Measurements from ENCODE around the gene NRCAM. TPM values are rescaled to one million over a fixed set of nuclear protein-coding genes. Genes with fewer than 3 reads are reported as not detected.

NRCAM gene
- total and polyA plus RNA-seq, 10 of the 15 experiments (the other 5 are each of a cell fraction or from before 2014, with no cell fraction given): 0.30 to 2.0 (median 1.0) TPM

GRCh38 chr7:108109221-108109908, 346.9 kb downstream of the NRCAM start:
- intact Hi-C loops (cut with micrococcal nuclease; ENCODE audit: unreplicated experiment): loop anchor here (1.0 kb wide), 1 partner anchor 37 kb away; no protein-coding TSS in a partner anchor
- Histone ChIP-seq H3K27ac (ENCODE audit: control insufficient read depth, insufficient read depth) (no peak overlapping the region), H3K9ac (ENCODE audit: control insufficient read depth, insufficient read depth, low read length) (no peak overlapping the region), H3K9me3 (replicated peaks; ENCODE audit: control insufficient read depth, insufficient read depth, low read length) (no peaks in the 10 kb centered on the region), H3K4me3 (no peak overlapping the region), H2AFZ (ENCODE audit: control insufficient read depth, low read depth, low read length) (no peak overlapping the region), H3K4me1 (ENCODE audit: control insufficient read depth, insufficient read depth, low read length) (no peaks in the 10 kb centered on the region), H4K20me1 (ENCODE audit: control insufficient read depth, insufficient read depth) (no peaks in the 10 kb centered on the region), H3K27me3 (replicated peaks in 1 of 2; ENCODE audit: control insufficient read depth in 2 of 2, insufficient read depth in 2 of 2, low read length in 1 of 2) (no peaks in the 10 kb centered on the region), H3K4me2 (ENCODE audit: control insufficient read depth, insufficient read depth) (no peak overlapping the region), H3K79me2 (ENCODE audit: control insufficient read depth, insufficient read depth, low read length) (no peaks in the 10 kb centered on the region), H3K36me3 (ENCODE audit: control insufficient read depth in 2 of 2, insufficient read depth in 2 of 2, low read length in 1 of 2) (no peaks in the 10 kb centered on the region)
- SMC1A ChIA-PET (ENCODE audit: uncharacterized antibody, unreplicated experiment): interaction anchor here (1.2 to 2.4 kb wide), 2 partner anchors 34 to 36 kb away, joined by 6 to 22 read pairs; no protein-coding TSS in a partner anchor
- TF ChIP-seq SMC3 (IDR thresholded peaks at IDR 0.05; ENCODE audit: borderline replicate concordance, low read length) (peak; percentile 50; the same call in 1 of the 2 replicates), RAD21 (IDR thresholded peaks at IDR 0.05; ENCODE audit: insufficient read depth, low read depth, low read length) (peak; percentile 52), CTCF (IDR thresholded peaks at IDR 0.05 in 2 of 3, conservative IDR thresholded peaks at IDR 0.05 in 1 of 3; ENCODE audit: control insufficient read depth in 2 of 3, extremely low read depth in 1 of 3, insufficient read depth in 1 of 3, low read depth in 3 of 3, low read length in 3 of 3) (peak; percentile 47 to 65 (median 60)), HDGF (IDR thresholded peaks at IDR 0.05) (no peak)
- DNase-seq (ENCODE audit: low read depth, low spot score) (no peak), FAIRE-seq (no peak), ATAC-seq (peak; percentile 91)
- POLR2A ChIA-PET: interaction anchor here (1.0 kb wide), 1 partner anchor 9 kb away, joined by 3 read pairs; no protein-coding TSS in a partner anchor
- BruUV-seq (replicated peaks): no TSS peak
- RAD21 ChIA-PET (ENCODE audit: unreplicated experiment): interaction anchor here (0.7 to 6.3 kb wide), 4 partner anchors 13 to 175 kb away, joined by 3 to 142 read pairs (median 4); no protein-coding TSS in a partner anchor
- 45% methylated on average over 2 of the region's 2 CpGs for WGBS (ENCODE audit: insufficient coverage, insufficient replicate concordance, low lambda C conversion rate, missing lambda C conversion rate)
- CTCF ChIA-PET: interaction anchor here (0.8 to 11.0 kb wide), 10 partner anchors 9 to 385 kb away, joined by 3 to 254 read pairs (median 4); partner anchors contain the start of gene LAMB4
- in situ Hi-C loops (cut with MboI): no loop called here
